HEK293 (cell line): ENCODE measurements around the gene KDM2B.

Experiments used
- BCL6B ChIP-seq: fragments of 450-650 bp; formaldehyde crosslinking; IDR thresholded peaks from 2 replicates; pipeline ENCODE4 v1.5.1; 2017; ENCODE audit warnings: missing biosample characterization, missing genetic modification characterization
- GLI2 ChIP-seq: fragments of 450-650 bp; formaldehyde crosslinking; IDR thresholded peaks from 2 replicates; pipeline ENCODE4; 2017; ENCODE audit warnings: missing biosample characterization, missing genetic modification characterization, low read depth, borderline replicate concordance
- MZF1 ChIP-seq: fragments of 450-650 bp; formaldehyde crosslinking; IDR thresholded peaks from 2 replicates; pipeline ENCODE4 v1.5.1; 2017; ENCODE audit warnings: missing biosample characterization, missing genetic modification characterization, borderline replicate concordance
- OSR2 ChIP-seq: fragments of 450-650 bp; formaldehyde crosslinking; IDR thresholded peaks from 2 replicates; pipeline ENCODE4 v1.5.1; 2016; ENCODE audit warnings: missing biosample characterization, missing genetic modification characterization
- PRDM4 ChIP-seq: fragments of 450-650 bp; formaldehyde crosslinking; IDR thresholded peaks from 2 replicates; pipeline ENCODE4 v1.5.1; 2017; ENCODE audit warnings: missing biosample characterization, missing genetic modification characterization
- PRDM6 ChIP-seq: fragments of 450-650 bp; formaldehyde crosslinking; IDR thresholded peaks from 2 replicates; pipeline ENCODE4 v1.5.1; 2017; ENCODE audit warnings: missing biosample characterization, missing genetic modification characterization
- WT1 ChIP-seq: fragments of 450-650 bp; formaldehyde crosslinking; IDR thresholded peaks from 2 replicates; pipeline ENCODE4 v1.5.1; 2016; ENCODE audit warnings: missing biosample characterization, missing genetic modification characterization
- ZBTB44 ChIP-seq: fragments of 450-650 bp; IDR thresholded peaks from 2 replicates; pipeline ENCODE4 v1.5.1; 2018; ENCODE audit warnings: missing biosample characterization, mild to moderate bottlenecking, missing genetic modification characterization
- ZNF157 ChIP-seq: fragments of 450-650 bp; formaldehyde crosslinking; IDR thresholded peaks from 2 replicates; pipeline ENCODE4 v1.5.1; 2016; ENCODE audit warnings: missing biosample characterization, missing genetic modification characterization
- ZNF16 ChIP-seq: fragments of 450-650 bp; formaldehyde crosslinking; IDR thresholded peaks from 2 replicates; pipeline ENCODE4 v1.5.1; 2016; ENCODE audit warnings: low read depth, missing biosample characterization, missing genetic modification characterization
- ZNF174 ChIP-seq: fragments of 450-650 bp; formaldehyde crosslinking; IDR thresholded peaks from 2 replicates; pipeline ENCODE4 v1.5.0; 2017; ENCODE audit warnings: missing biosample characterization, mild to moderate bottlenecking, missing genetic modification characterization
- ZNF184 ChIP-seq: fragments of 450-650 bp; IDR thresholded peaks from 2 replicates; pipeline ENCODE4 v1.5.1; 2018; ENCODE audit warnings: missing biosample characterization, mild to moderate bottlenecking, missing genetic modification characterization
- ZNF214 ChIP-seq: fragments of 450-650 bp; formaldehyde crosslinking; IDR thresholded peaks from 2 replicates; pipeline ENCODE4 v1.5.1; 2017; ENCODE audit warnings: missing biosample characterization, mild to moderate bottlenecking, missing genetic modification characterization, borderline replicate concordance
- ZNF24 ChIP-seq: fragments of 450-650 bp; formaldehyde crosslinking; IDR thresholded peaks from 2 replicates; pipeline ENCODE4 v1.5.1; 2016; ENCODE audit warnings: missing biosample characterization, missing genetic modification characterization
- ZNF292 ChIP-seq: fragments of 450-650 bp; formaldehyde crosslinking; IDR thresholded peaks from 2 replicates; pipeline ENCODE4 v1.5.1; 2016; ENCODE audit warnings: low read depth, missing biosample characterization, missing genetic modification characterization, borderline replicate concordance
- ZNF302 ChIP-seq: fragments of 450-650 bp; formaldehyde crosslinking; IDR thresholded peaks from 2 replicates; pipeline ENCODE4 v1.5.1; 2016; ENCODE audit warnings: missing biosample characterization, missing genetic modification characterization, low read depth
- ZNF335 ChIP-seq: fragments of 450-650 bp; formaldehyde crosslinking; conservative IDR thresholded peaks from 2 replicates; pipeline ENCODE4 v1.5.1; 2016; ENCODE audit warnings: missing biosample characterization, missing genetic modification characterization
- ZNF350 ChIP-seq: fragments of 450-650 bp; formaldehyde crosslinking; IDR thresholded peaks from 2 replicates; pipeline ENCODE4 v1.5.0; 2017; ENCODE audit warnings: missing biosample characterization, mild to moderate bottlenecking, missing genetic modification characterization
- ZNF37A ChIP-seq: fragments of 450-650 bp; IDR thresholded peaks from 2 replicates; pipeline ENCODE4 v1.5.1; 2018; ENCODE audit warnings: missing biosample characterization, missing genetic modification characterization
- ZNF513 ChIP-seq: fragments of 450-650 bp; IDR thresholded peaks from 2 replicates; pipeline ENCODE4 v1.5.1; 2018; ENCODE audit warnings: missing biosample characterization, missing genetic modification characterization
- ZNF555 ChIP-seq: fragments of 450-650 bp; formaldehyde crosslinking; conservative IDR thresholded peaks from 2 replicates; pipeline ENCODE4 v1.5.1; 2017; ENCODE audit warnings: missing biosample characterization, mild to moderate bottlenecking, missing genetic modification characterization, inconsistent platforms
- ZNF561 ChIP-seq: fragments of 450-650 bp; IDR thresholded peaks from 2 replicates; pipeline ENCODE4 v1.5.1; 2018; ENCODE audit warnings: missing biosample characterization, missing genetic modification characterization, borderline replicate concordance
- ZNF596 ChIP-seq: fragments of 450-650 bp; IDR thresholded peaks from 2 replicates; pipeline ENCODE4 v1.5.0; 2018; ENCODE audit warnings: missing biosample characterization, mild to moderate bottlenecking, missing genetic modification characterization, moderate library complexity
- ZNF660 ChIP-seq: fragments of 450-650 bp; IDR thresholded peaks from 2 replicates; pipeline ENCODE4 v1.5.1; 2018; ENCODE audit warnings: missing biosample characterization, mild to moderate bottlenecking, missing genetic modification characterization
- ZNF670 ChIP-seq: fragments of 450-650 bp; formaldehyde crosslinking; IDR thresholded peaks from 2 replicates; pipeline ENCODE4 v1.5.1; 2016; ENCODE audit warnings: missing biosample characterization, missing genetic modification characterization, low read depth
- ZNF768 ChIP-seq: fragments of 450-650 bp; formaldehyde crosslinking; IDR thresholded peaks from 2 replicates; pipeline ENCODE4 v1.5.1; 2018; ENCODE audit warnings: missing biosample characterization, mild to moderate bottlenecking, missing genetic modification characterization
- ZSCAN30 ChIP-seq: fragments of 450-650 bp; IDR thresholded peaks from 2 replicates; pipeline ENCODE4 v1.5.1; 2018; ENCODE audit warnings: missing biosample characterization, mild to moderate bottlenecking, missing genetic modification characterization, moderate library complexity
- TF ChIP-seq, protein P1 (sequence below): fragments of 450-650 bp; formaldehyde crosslinking; IDR thresholded peaks from 2 replicates; pipeline ENCODE4 v1.5.1; 2017; ENCODE audit warnings: missing biosample characterization, missing genetic modification characterization

The KDM2B gene

DNA sequence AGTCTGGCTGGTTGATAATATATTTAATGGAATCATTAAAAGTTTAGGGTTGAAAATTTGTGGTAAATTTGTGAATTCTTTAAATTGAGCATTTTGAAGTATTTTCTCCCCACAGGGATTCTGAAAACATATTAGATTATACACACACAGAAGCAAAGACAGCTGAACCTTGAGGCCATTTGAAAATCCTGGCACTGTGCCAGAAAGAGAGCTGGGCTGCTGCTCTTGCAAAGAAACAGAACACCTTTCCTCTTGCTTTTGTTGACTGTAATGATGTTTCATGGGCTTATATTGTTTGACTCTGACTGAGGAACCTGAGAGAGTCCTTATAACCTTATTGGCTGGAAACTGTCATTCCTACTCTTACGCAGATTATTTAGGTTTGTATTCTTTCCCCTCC is 176.1 kb downstream of the KDM2B start (continued):
- peak; percentile 98 for TF ChIP-seq ZBTB44 (tag by site-specific recombination)
- no peak for TF ChIP-seq ZNF16
- peak; percentile 77 for TF ChIP-seq PRDM6
- TF ChIP-seq ZNF555 (tag by site-specific recombination) = no peak
- TF ChIP-seq BCL6B (tag by site-specific recombination) = peak; percentile 84
- TF ChIP-seq ZNF37A (tag by site-specific recombination) = peak; percentile 92
- TF ChIP-seq, protein P1, sequence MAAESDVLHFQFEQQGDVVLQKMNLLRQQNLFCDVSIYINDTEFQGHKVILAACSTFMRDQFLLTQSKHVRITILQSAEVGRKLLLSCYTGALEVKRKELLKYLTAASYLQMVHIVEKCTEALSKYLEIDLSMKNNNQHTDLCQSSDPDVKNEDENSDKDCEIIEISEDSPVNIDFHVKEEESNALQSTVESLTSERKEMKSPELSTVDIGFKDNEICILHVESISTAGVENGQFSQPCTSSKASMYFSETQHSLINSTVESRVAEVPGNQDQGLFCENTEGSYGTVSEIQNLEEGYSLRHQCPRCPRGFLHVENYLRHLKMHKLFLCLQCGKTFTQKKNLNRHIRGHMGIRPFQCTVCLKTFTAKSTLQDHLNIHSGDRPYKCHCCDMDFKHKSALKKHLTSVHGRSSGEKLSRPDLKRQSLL (tag by site-specific recombination) = peak; percentile 29; the same call in 1 of the 2 replicates
- TF ChIP-seq MZF1 = peak; percentile 71; the same call in 1 of the 2 replicates
- TF ChIP-seq ZNF596 (tag by site-specific recombination) = peak; percentile 62
- TF ChIP-seq ZNF157 (tag by site-specific recombination) = no peak
- 0 out of 2 replicates have a peak, but pooled peaks have one; percentile 78 for TF ChIP-seq GLI2 (tag by site-specific recombination)
- TF ChIP-seq ZNF174 (tag by site-specific recombination) = no peak; the same call in 1 of the 2 replicates
- TF ChIP-seq ZNF660 = peak; percentile 99
- 0 out of 2 replicates have a peak, but pooled peaks have one; percentile 24 for TF ChIP-seq ZNF768 (tag by site-specific recombination)
- TF ChIP-seq ZNF335 (tag by site-specific recombination) = no peak
- peak; percentile 98 for TF ChIP-seq ZNF561
- TF ChIP-seq ZSCAN30 (tag by site-specific recombination) = peak; percentile 54; the same call in 1 of the 2 replicates
- TF ChIP-seq ZNF214 (tag by site-specific recombination) = peak; percentile 86; the same call in 1 of the 2 replicates
- TF ChIP-seq PRDM4 (tag by site-specific recombination) = peak; percentile 46; the same call in 1 of the 2 replicates
- TF ChIP-seq ZNF292 (tag by site-specific recombination) = no peak
- TF ChIP-seq ZNF350 (tag by site-specific recombination) = no peak; the same call in 1 of the 2 replicates
- TF ChIP-seq OSR2 = peak; percentile 54; the same call in 1 of the 2 replicates
- no peak for TF ChIP-seq ZNF670 (tag by site-specific recombination)
- no peak for TF ChIP-seq ZNF302 (tag by site-specific recombination)
- 0 out of 2 replicates have a peak, but pooled peaks have one; percentile 46 for TF ChIP-seq ZNF513 (tag by site-specific recombination)
- 0 out of 2 replicates have a peak, but pooled peaks have one; percentile 20 for TF ChIP-seq ZNF24 (tag by site-specific recombination)
- 0 out of 2 replicates have a peak, but pooled peaks have one; percentile 27 for TF ChIP-seq WT1 (tag by site-specific recombination)
- TF ChIP-seq ZNF184 (tag by site-specific recombination) = peak; percentile 98
